Mucosa of gallbladder (tissue), 1 donor: ENCODE data around the gene SPATS2L. TPM values are rescaled to one million over a fixed set of nuclear protein-coding genes. Genes with fewer than 3 reads are reported as not detected.

Source experiments
- DNase-seq: peaks from one replicate; pipeline ENCODE4 v3.0.0-alpha.2; 2020; ENCODE audit warnings: low spot score
- total RNA-seq: library from RNA; stranded (reverse); gene quantifications from one replicate; pipeline ENCODE4 v1.2.1, GENCODE V29; 2021
- donor health status: DM: no; HTN: no; CAD: no.

The SPATS2L gene
- total RNA-seq, 1 donor from 2014 or later, result 243 TPM

- no peak for DNase-seq
Measured at GRCh38 chr2:200296118-200296517, 10.4 kb upstream of the SPATS2L start.

- DNase-seq, result peak; percentile 65
Measured at GRCh38 chr2:200297100-200297499, 9.4 kb upstream of the SPATS2L start.

DNA sequence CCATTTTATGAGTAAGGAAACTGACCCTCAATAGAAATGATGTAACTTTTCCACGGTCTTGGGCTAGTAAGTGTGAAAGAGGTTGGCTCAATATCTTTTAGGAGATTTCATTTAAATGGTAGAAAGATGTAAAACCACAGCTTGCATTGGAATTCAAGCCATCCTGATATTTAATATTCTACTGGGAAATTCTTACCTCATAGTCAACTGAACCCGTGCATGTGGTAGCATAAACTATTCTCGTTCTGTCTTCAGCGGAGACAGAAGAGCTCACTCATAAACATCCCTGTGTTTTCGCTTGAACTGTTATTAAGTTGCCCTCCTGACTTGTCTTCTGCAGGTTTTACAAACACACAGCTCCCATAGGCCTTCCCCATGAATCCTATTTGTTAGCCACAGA, 8.5 kb upstream of the SPATS2L start:
- DNase-seq, result no peak

DNA sequence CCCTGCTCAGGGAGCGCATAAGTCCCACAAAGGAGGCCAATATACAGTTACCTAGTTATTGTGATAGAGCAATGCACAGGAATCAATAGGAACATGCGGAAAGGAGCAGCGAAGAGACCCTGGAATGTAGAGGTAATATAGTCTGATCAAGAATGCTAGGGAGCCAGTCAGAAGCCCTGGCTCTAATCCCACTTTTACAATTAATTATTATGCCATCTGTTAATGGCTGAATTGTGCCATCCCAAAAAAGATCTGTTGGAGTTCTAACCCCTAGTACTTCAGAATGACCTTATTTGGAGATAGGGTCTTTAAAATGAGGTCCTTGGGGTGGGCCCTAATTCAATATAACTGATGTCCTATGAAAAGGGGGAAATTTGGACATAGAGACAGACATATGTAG, 7.7 kb upstream of the SPATS2L start:
- no peak for DNase-seq

DNA sequence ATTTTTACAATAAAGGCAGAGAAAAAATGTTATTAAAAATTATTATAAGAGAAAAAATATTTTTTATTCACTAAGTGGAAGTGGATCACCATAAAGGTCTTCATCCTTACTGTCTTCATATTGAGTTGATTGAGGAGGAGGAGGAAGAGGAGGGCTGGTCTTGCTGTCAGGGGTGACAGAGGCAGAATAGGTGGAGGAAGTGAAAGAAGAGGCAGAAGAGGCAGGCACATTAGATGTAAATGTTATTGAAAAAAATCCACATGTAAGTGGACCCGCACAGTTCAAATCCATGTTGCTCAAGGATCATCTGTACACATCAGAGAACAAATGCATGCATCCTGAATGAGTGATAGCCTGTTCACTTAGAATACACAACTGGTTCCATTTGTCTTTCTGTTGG, 6.4 kb upstream of the SPATS2L start:
- DNase-seq, result no peak

GRCh38 chr2:200300638-200301314, 5.7 kb upstream of the SPATS2L start:
- DNase-seq, result peak; percentile 46

- DNase-seq, result no peak
Measured at GRCh38 chr2:200301953-200302858, 4.3 kb upstream of the SPATS2L start.

GRCh38 chr2:200302940-200303727, 3.4 kb upstream of the SPATS2L start:
- no peak for DNase-seq

DNA sequence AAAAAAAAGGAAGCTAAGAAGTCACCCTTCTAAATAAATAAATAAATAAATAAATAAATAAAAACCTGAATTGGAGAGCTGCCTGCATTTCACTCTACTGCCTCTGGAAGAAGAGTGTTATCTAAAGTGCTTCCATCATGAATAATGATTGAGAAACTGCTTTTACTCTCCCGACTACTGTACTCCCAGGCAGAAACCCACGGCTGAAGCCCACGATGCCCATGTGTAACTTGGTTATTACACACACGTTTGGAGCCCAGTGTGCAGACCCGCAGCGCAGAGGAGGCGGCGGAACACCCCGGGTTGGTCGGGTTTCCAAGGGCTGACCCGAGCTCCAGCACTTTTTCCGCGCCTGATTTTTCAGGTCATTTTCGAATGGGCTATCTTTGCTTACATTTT, 697 bp upstream of the SPATS2L start:
- peak; percentile 42 for DNase-seq

- DNase-seq, result no peak
Measured at GRCh38 chr2:200306931-200307723, 634 bp downstream of the SPATS2L start.

- DNase-seq, result no peak
Measured at GRCh38 chr2:200307724-200308545, 1.4 kb downstream of the SPATS2L start.

GRCh38 chr2:200308546-200309295, 2.2 kb downstream of the SPATS2L start:
- DNase-seq, result no peak

GRCh38 chr2:200309296-200310049, 3.0 kb downstream of the SPATS2L start:
- no peak for DNase-seq

DNA sequence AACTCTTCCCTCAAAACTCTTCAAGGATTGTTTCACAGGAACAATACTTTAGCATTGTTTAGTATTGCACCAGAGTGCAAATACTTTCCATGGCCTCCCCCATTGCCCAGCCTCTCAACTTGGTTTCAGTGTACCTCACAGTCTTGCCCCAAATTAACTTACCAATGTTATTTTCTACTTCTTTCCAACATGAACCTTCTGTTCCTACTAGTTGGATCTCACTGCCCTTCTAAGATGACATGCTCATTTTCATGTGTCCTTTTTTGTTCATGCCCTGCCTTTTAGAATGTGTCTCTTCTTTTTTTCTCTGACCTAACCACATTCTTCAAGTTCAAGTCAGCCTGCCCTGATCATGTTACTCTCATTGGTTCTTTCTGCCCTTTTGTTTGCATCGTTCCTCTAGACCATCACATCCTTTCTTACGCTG, 4.1 kb downstream of the SPATS2L start:
- DNase-seq, result no peak

DNA sequence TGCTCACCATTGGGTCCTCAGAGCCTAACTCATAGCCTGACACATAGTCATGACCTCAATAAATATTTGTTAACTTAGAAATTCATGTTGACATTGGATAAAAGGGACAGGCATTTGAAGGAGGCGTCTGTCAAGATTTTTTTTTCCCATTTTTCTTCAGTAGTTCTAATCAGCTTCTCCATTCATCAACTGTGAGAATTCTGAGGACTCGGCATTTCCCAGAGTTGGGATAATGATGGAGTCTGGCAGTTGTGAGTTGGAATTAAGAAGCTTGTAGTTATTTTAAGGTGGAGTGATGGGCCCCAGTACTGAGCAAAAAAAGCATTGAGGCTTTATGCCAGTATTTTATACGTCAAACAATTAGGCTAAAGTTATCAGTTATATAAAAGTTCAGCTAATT, 4.6 kb downstream of the SPATS2L start:
- no peak for DNase-seq

DNA sequence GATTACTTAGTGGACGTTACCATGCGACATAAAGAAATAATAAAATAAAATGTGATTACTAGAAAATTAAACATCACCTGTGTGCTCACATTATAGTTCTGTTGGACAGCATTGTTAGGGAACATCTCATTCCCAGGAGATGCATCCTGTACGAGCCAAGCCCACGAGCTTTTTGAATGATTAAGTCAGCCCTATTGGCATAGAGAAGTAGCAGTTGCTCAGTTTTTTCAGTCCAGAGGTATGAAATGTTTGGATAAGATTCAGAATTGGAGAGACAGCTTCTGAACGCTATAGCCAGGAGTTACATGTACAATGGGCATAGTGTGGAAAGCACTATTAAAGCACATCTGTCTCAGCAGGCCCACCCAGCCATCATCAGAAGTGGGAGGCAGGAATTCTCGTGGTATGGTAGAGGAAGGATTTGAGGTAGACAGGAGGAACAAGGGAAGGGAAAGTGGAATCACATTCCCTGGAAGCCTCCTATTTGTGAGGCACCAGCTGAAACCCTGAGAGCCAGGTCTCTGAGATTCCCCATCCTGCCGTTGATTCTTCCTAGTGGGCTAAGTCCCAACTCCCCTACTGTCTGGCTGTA, 8.6 kb downstream of the SPATS2L start:
- DNase-seq, result no peak

DNA sequence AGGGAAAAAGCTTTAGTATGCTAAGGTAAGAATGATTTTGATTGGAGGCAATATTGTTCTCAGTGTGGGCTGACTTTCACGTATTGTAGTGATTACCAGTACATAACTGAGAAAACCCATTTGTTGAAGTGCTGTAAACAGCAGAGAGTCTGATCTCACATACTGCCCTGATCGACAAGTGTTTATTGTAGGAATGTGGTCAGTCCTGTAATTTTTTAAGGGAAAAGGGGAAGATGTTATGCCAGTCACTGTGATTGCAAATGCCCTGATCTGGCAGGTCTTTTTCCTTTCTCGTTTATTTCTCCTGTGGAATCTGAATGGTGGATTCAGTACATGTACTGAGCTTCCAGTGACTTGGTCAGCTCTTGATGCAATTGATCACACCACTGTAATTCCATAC, 11.5 kb downstream of the SPATS2L start:
- no peak for DNase-seq

DNA sequence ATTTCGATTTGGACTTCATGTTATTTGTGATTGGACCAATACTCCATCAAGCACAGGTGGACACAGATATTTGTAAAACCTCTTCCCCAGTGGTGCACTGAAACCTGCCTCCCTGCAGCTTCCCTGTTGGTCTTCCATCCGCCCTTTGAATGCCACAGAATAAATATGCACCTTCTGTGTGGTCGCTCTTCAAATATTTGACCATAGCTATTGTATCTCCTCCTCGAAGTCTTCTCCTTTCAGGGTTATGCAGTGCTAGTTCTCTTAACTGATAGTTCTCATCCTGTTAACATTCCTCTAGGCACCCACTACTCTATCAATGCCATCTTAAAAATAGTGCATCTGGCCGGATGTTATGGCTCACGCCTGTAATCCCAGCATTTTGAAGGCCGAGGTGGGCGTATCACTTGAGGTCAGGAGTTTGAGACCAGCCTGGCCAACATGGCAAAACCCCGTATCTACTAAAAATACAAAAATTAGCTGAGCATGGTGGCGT, 12.5 kb downstream of the SPATS2L start:
- DNase-seq, result no peak
